Measurements from ENCODE around the gene OOSP4A. TPM values are rescaled to one million over a fixed set of nuclear protein-coding genes. Genes with fewer than 3 reads are reported as not detected.

OOSP4A gene
- polyA plus RNA-seq, 1 experiment = not detected

DNA sequence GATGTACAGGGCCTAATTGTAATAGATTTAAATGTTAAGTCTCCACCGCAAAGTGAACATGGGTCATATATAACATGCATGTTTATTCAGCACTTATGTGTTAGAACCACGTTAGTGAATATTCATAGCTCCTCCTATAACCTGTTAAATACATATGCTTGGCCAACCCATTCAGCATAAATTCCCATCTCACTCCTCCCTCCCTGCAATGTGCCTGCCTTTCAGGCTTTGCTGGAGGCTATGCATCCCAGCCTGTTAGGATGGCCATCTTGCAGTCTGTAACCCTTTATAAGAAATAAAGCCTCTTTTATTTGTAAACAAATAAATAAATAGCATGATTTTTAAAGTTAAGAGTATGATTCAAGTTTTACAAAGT is 1.7 kb upstream of the OOSP4A start:
- POLR2A ChIA-PET = no interaction called here
- CTCF ChIA-PET = interaction anchor here (0.6 kb wide), 1 partner anchor 32 kb away, joined by 3 read pairs; no protein-coding TSS in a partner anchor
- DNase-seq (ENCODE audit: low read depth) = no peak
- no peak overlapping the region for H3K4me3 ChIP-seq (ENCODE audit: low read depth, low read length)
- no peaks in the 10 kb centered on the region for H3K27me3 ChIP-seq (ENCODE audit: control insufficient read depth, insufficient read depth, low read length)
- no peaks in the 10 kb centered on the region for H3K36me3 ChIP-seq (ENCODE audit: control insufficient read depth, insufficient read depth, low read length)
- TF ChIP-seq, protein P1, sequence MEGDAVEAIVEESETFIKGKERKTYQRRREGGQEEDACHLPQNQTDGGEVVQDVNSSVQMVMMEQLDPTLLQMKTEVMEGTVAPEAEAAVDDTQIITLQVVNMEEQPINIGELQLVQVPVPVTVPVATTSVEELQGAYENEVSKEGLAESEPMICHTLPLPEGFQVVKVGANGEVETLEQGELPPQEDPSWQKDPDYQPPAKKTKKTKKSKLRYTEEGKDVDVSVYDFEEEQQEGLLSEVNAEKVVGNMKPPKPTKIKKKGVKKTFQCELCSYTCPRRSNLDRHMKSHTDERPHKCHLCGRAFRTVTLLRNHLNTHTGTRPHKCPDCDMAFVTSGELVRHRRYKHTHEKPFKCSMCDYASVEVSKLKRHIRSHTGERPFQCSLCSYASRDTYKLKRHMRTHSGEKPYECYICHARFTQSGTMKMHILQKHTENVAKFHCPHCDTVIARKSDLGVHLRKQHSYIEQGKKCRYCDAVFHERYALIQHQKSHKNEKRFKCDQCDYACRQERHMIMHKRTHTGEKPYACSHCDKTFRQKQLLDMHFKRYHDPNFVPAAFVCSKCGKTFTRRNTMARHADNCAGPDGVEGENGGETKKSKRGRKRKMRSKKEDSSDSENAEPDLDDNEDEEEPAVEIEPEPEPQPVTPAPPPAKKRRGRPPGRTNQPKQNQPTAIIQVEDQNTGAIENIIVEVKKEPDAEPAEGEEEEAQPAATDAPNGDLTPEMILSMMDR (IDR thresholded peaks at IDR 0.05; ENCODE audit: insufficient read depth, low read depth, low read length) = no peak

DNA sequence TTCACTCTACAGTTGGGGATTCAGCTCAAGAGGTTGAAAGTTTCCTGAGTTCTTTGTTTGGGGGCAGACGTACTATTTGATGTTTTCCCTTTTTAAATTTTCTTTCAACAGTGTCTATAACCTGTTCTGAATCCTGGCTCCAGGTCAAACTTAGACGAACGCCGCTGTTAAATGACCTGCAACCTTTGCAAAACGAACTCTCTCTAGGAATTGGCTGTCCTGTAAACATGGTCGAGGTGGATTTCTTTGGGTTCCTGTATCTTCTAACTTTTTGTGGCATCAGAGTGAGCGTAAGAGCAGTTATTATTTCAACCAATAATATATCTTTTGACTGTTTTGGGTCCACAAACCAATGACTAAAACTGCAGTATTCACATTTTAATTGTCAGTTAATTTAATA is 1.6 kb downstream of the OOSP4A start:
- no peaks in the 10 kb centered on the region for H3K27me3 ChIP-seq (ENCODE audit: control insufficient read depth, insufficient read depth, low read length)
- no peak for DNase-seq (ENCODE audit: low read depth)
- POLR2A ChIA-PET = no interaction called here
- CTCF ChIA-PET = no interaction called here
- no peak overlapping the region for H3K4me3 ChIP-seq (ENCODE audit: low read depth, low read length)
- TF ChIP-seq, protein P1 (IDR thresholded peaks at IDR 0.05; ENCODE audit: insufficient read depth, low read depth, low read length) = no peak
- no peaks in the 10 kb centered on the region for H3K36me3 ChIP-seq (ENCODE audit: control insufficient read depth, insufficient read depth, low read length)

DNA sequence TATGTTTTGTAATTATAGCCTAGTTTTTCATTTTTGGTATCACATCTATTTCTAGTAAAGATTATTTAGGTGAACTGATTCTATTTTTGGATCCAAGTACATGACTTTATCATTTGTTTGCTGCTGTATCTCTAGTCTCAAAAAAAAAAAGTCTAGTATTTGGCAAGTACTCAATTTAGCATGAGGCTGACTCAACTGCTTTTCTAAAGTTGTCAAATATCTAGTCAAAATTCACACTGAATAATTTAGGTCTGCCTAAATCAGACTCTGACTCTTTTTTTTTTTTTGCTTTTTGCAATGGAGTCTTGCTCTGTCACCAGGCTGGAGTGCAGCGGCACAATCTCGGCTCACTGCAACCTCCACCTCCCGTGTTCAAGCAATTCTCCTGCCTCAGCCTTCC is 2.4 kb downstream of the OOSP4A start:
- H3K36me3 ChIP-seq (ENCODE audit: control insufficient read depth, insufficient read depth, low read length) = no peaks in the 10 kb centered on the region
- ChIA-PET POLR2A (no interaction called here), CTCF (no interaction called here)
- no peak overlapping the region for H3K4me3 ChIP-seq (ENCODE audit: low read depth, low read length)
- DNase-seq (ENCODE audit: low read depth) = no peak
- H3K27me3 ChIP-seq (ENCODE audit: control insufficient read depth, insufficient read depth, low read length) = no peaks in the 10 kb centered on the region
- TF ChIP-seq, protein P1 (IDR thresholded peaks at IDR 0.05; ENCODE audit: insufficient read depth, low read depth, low read length) = no peak

DNA sequence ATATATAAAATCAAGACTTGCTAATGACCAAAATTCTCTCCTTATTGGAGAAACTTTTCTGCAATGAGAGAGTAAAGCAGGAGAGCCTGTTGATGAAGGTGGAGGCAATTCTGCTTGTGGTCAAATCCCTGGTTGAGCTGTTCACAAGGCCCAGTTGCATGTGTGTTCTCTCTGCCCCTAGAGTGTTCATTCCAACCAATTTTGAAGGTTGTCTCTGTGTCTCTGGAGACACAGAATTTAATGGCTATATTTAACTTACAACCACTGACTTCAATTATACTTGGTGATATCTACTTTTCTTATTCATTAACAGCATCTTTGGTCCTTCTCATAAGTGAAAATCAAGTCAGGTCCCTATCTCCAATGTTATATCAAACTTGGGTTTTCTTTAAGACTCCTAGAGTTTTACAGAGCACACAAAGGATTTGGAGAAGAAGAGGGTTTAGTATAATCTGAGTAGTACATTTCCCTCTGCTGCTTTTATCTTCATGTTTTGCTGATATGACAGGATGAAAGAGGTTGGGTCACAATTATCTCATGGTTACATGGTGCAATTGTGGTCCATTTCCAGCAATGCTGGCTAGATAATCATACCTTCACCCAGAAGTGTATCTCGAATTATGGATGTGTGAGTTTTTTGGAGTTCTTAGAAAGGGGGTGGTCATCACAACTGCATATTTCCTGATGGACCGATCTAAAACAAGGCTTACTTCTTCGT is 4.0 kb downstream of the OOSP4A start:
- Histone ChIP-seq H3K4me3 (ENCODE audit: low read depth, low read length) (no peak overlapping the region), H3K36me3 (ENCODE audit: control insufficient read depth, insufficient read depth, low read length) (no peaks in the 10 kb centered on the region), H3K27me3 (ENCODE audit: control insufficient read depth, insufficient read depth, low read length) (no peaks in the 10 kb centered on the region)
- TF ChIP-seq, protein P1 (IDR thresholded peaks at IDR 0.05; ENCODE audit: insufficient read depth, low read depth, low read length) = no peak
- ChIA-PET CTCF (no interaction called here), POLR2A (no interaction called here)
- no peak for DNase-seq (ENCODE audit: low read depth)

DNA sequence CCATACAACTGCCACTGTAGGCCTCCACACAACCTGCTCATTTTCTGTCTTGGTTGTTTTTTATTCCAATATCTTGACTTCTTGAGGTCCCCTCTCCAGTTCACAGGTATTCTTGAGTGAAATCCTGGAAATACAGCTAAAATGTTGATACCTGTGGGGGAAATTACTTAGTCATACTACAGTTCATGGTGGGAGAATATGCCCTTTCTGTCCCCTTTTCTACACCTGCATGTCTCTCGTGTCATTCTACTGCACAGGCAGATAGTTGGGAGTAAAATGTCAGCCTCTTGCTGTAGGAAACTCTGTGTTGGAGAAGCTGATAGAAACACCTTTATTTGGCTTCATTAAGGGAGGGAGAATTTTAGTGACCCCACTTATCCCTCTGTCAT is 4.6 kb downstream of the OOSP4A start:
- Histone ChIP-seq H3K36me3 (ENCODE audit: control insufficient read depth, insufficient read depth, low read length) (no peaks in the 10 kb centered on the region), H3K4me3 (ENCODE audit: low read depth, low read length) (no peak overlapping the region), H3K27me3 (ENCODE audit: control insufficient read depth, insufficient read depth, low read length) (no peaks in the 10 kb centered on the region)
- TF ChIP-seq, protein P1 (IDR thresholded peaks at IDR 0.05; ENCODE audit: insufficient read depth, low read depth, low read length) = no peak
- CTCF ChIA-PET = no interaction called here
- no peak for DNase-seq (ENCODE audit: low read depth)
- POLR2A ChIA-PET = no interaction called here
